ENCODE measurements around the gene PLEKHS1. TPM values are rescaled to one million over a fixed set of nuclear protein-coding genes. Genes with fewer than 3 reads are reported as not detected.

Gene PLEKHS1
- total and polyA plus RNA-seq, 10 donors: 0.02 to 0.07 (median 0.03) TPM; not detected in 7

DNA sequence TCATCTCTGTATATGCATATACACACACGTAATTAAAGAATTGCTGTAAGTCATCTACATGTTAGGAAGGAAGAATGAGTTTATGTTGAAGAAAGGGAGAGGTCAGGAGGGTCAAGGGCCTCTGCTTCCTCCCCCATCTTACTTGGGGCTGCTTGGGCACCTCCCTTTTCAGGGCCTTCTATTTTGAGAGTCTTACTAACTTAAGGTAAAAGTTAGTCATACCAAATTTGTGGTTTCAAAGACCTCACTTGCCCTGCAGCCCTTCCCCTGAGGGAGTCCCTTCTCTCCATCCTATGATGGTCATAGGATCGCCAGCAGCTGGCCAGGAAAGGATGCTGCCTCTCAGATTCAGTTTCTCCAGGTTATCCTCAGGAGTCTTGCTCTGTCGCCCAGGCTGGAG lies 2.6 kb downstream of the PLEKHS1 start:
- no peak overlapping the region for H3K27ac ChIP-seq
- H3K4me1 ChIP-seq: no peaks in the 10 kb centered on the region
- intact Hi-C loops (cut with DNase I; ENCODE audit: low total_unique reads): no loop called here
- TF ChIP-seq, protein P1, sequence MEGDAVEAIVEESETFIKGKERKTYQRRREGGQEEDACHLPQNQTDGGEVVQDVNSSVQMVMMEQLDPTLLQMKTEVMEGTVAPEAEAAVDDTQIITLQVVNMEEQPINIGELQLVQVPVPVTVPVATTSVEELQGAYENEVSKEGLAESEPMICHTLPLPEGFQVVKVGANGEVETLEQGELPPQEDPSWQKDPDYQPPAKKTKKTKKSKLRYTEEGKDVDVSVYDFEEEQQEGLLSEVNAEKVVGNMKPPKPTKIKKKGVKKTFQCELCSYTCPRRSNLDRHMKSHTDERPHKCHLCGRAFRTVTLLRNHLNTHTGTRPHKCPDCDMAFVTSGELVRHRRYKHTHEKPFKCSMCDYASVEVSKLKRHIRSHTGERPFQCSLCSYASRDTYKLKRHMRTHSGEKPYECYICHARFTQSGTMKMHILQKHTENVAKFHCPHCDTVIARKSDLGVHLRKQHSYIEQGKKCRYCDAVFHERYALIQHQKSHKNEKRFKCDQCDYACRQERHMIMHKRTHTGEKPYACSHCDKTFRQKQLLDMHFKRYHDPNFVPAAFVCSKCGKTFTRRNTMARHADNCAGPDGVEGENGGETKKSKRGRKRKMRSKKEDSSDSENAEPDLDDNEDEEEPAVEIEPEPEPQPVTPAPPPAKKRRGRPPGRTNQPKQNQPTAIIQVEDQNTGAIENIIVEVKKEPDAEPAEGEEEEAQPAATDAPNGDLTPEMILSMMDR (IDR thresholded peaks at IDR 0.05 in 8 of 11, conservative IDR thresholded peaks at IDR 0.05 in 3 of 11): no peak
- TF ChIP-seq POLR2A (IDR thresholded peaks at IDR 0.05): no peak
- no peak for TF ChIP-seq POLR2AphosphoS5 (IDR thresholded peaks at IDR 0.05)
- no peaks in the 10 kb centered on the region for H3K9me3 ChIP-seq
- no peaks in the 10 kb centered on the region for H3K27me3 ChIP-seq (replicated peaks in 1 of 7)
- 67 to 87% (median 85%) methylated on average over 3 of the region's 3 CpGs for WGBS, 5 donors
- no peak overlapping the region for H3K4me3 ChIP-seq
- no peak for DNase-seq
- H3K36me3 ChIP-seq: no peaks in the 10 kb centered on the region

DNA sequence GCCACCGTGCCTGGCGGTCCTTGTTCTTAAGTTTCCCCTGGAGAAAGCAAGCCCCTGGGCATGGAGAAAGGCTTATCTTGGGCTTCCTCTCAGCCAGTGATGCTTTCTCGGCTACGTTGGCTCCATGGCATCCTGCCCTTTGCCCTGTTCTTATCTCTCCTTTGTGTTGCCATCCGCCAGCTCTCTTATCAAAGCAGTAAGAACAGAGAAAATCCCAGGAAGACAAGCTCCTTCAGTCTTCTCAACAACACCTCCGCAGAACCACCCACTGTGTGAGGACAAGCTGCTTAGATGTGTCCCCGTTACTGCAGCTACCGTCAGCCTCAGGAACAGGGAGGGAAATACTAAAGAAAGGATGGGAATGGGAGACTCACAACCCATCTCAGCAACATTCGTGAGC lies 3.3 kb downstream of the PLEKHS1 start:
- no peak overlapping the region for H3K27ac ChIP-seq
- no peaks in the 10 kb centered on the region for H3K9me3 ChIP-seq
- H3K36me3 ChIP-seq: no peaks in the 10 kb centered on the region
- H3K4me3 ChIP-seq: no peak overlapping the region
- H3K4me1 ChIP-seq: no peaks in the 10 kb centered on the region
- intact Hi-C loops (cut with DNase I; ENCODE audit: low total_unique reads): no loop called here
- WGBS, 5 donors: 79 to 96% (median 84%) methylated on average over 9 of the region's 9 CpGs
- TF ChIP-seq, protein P1 (IDR thresholded peaks at IDR 0.05 in 8 of 11, conservative IDR thresholded peaks at IDR 0.05 in 3 of 11): no peak
- no peak for TF ChIP-seq POLR2A (IDR thresholded peaks at IDR 0.05)
- no peak for DNase-seq
- H3K27me3 ChIP-seq (replicated peaks in 1 of 7): no peaks in the 10 kb centered on the region

DNA sequence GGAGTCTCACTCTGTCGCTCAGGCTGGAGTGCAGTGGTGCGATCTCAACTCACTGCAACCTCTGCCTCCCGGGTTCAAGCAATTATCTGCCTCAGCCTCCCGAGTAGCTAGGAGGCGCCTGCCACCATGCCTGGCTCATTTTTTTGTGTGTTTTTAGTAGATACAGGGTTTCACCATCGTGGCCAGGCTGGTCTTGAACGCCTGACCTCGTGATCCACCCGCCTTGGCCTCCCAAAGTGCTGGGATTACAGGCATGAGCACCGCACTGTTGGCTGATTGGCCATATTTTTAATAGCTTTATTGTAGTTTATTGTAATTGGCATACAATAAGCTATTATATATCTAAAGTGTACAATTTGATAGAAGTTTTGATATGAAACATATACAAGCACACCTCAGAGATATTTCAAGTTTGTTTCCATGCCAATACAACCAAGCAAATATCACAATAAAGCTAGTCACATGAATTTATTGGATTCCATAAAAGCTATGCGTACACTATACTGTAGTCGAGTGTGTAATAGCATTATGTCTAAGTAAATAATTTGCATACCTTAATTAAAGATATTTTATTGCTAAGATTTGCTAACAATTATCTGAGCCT lies 5.6 kb downstream of the PLEKHS1 start:
- intact Hi-C loops (cut with DNase I; ENCODE audit: low total_unique reads): no loop called here

DNA sequence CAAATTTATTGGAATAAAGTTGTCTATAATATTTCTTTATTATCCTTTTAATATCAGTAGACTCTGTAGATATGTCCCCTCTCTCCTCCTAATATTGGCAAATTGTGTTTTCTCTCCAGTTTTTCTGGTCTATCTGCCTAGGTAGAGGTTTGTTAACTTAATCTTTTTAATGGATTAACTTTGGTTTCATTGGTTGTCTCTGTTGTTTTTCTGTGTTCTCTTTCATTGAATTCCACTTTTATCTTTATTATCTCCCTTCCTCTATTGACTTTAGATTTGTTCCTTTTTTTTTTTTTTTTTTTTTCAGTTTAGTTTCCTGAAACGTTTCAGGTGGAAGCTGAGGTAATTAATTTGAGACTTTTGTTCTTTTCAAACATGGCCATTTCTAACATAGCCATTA lies 10.6 kb downstream of the PLEKHS1 start:
- Histone ChIP-seq H3K27ac (no peak overlapping the region), H3K4me3 (no peak overlapping the region), H3K9me3 (peaks cover 0 to 18% (median 14%) of the 10 kb centered on the region in 8 donors), H3K4me1 (no peaks in the 10 kb centered on the region), H3K36me3 (no peaks in the 10 kb centered on the region), H3K27me3 (replicated peaks in 1 of 7) (no peaks in the 10 kb centered on the region)
- intact Hi-C loops (cut with DNase I; ENCODE audit: low total_unique reads): no loop called here
- no peak for TF ChIP-seq POLR2A (IDR thresholded peaks at IDR 0.05)
- TF ChIP-seq, protein P1 (IDR thresholded peaks at IDR 0.05 in 8 of 11, conservative IDR thresholded peaks at IDR 0.05 in 3 of 11): no peak
- no peak for TF ChIP-seq POLR2AphosphoS5 (IDR thresholded peaks at IDR 0.05)
- DNase-seq: no peak
- WGBS, 5 donors: 10 to 31% (median 14%) methylated on average over 1 of the region's 1 CpG

More for the DNA sequence above, 5.6 kb downstream of the PLEKHS1 start:
- no peak for DNase-seq
- Histone ChIP-seq H3K4me1 (no peaks in the 10 kb centered on the region), H3K9me3 (no peaks in the 10 kb centered on the region), H3K27me3 (replicated peaks in 1 of 7) (no peaks in the 10 kb centered on the region), H3K4me3 (no peak overlapping the region), H3K27ac (no peak overlapping the region), H3K36me3 (no peaks in the 10 kb centered on the region)
- WGBS, 5 donors: 81 to 94% (median 86%) methylated on average over 12 of the region's 12 CpGs
- TF ChIP-seq, protein P1 (IDR thresholded peaks at IDR 0.05 in 8 of 11, conservative IDR thresholded peaks at IDR 0.05 in 3 of 11): no peak
- TF ChIP-seq POLR2AphosphoS5 (IDR thresholded peaks at IDR 0.05) (no peak), POLR2A (IDR thresholded peaks at IDR 0.05) (no peak)

Measured in spleen (tissue), 11 donors.